HL-60/S4 treated with phorbol 12-myristate 13-acetate at 8.2 ng/mL for 4 days and 3 days (cell line): Measurements from ENCODE around the gene CFAP73.
"Not testable (repeated sequence)": the region's sequence is repeated elsewhere in the genome, so short reads cannot be mapped to it uniquely, and the experiment has no call there.

ENCODE experiments used
- in situ Hi-C: fragments of 300-500 bp; cut with MboI; formaldehyde crosslinking; loops from 2 replicates; pipeline ENCODE4 v1.15.0; 2022; ENCODE audit warnings: low sequenced_read_pairs

CFAP73 gene

DNA sequence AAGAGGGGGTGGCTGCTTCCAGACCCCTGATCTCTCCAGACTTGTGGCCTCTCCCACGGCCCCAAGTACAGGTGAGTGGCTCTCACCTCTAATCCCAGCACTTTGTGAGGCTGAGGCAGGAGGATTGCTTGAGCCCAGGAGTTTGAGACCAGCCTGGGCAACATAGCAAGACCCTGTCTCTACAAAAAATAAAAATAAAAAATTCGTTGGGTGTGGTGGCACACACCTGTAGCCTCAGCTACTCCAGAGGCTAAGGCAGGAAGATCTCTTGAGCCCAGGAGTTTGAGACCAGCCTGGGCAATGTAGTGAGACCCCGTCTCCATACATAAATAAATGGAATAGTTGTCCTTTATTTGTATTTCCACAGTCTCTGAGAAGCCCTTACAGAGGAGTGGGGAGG, 7.8 kb upstream of the CFAP73 start:
- in situ Hi-C loops: not testable (repeated sequence)

DNA sequence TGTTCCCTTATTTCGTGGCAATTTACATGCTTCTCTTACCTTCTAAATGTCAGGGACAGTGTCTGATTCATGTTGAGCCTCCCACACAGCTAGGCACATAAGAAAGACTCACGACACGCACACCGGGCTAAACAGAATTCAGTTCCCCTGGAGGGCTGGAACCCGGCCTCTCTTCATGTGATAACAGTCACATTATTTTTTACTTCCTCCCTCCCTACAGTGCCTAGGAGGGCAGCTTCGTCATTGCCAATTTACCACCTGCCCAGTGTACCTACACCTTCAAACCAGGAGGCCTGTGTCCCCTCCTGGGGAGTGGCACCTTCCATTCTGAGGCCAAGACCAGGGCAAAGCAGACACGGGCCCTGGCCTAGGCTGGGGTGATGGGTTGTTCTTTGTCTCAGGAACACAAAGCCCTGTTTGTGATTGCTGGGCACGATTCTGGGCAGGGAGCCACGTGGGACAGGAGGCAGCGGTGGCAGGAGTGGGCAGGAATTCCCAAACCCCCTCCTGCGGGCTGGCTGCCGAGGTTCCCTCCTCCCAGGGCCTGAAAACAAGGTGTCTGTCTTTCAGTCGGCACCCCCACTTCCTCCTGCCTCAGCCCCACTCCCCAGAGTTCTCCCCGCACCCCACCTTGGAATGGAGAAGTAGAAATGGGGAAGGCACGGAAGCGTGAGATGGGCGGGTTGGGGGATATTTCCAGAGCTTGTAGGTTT, 7.2 kb upstream of the CFAP73 start:
- in situ Hi-C loops: no loop called here

DNA sequence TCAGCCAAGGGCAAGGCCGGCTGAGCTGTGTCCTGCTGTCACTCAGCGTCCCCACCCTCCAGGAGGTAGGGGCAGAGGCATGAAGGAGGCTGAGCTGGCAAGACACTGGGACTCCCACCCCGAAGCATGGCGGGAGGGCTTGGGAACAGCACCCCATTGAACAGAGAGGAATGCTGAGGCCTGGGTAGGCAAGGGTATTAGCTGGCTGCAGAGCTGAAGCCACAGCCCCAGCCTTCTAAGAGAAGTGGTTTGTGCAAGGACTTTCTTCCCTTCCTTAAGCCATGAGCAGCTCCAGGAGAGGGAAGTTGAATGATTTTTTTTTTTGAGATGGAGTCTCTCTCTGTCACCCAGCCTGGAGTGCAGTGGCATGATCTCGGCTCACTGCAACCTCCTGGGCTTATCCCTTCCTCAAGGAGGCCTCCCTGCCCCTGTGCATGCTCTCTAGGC, 6.6 kb upstream of the CFAP73 start:
- in situ Hi-C loops: no loop called here

DNA sequence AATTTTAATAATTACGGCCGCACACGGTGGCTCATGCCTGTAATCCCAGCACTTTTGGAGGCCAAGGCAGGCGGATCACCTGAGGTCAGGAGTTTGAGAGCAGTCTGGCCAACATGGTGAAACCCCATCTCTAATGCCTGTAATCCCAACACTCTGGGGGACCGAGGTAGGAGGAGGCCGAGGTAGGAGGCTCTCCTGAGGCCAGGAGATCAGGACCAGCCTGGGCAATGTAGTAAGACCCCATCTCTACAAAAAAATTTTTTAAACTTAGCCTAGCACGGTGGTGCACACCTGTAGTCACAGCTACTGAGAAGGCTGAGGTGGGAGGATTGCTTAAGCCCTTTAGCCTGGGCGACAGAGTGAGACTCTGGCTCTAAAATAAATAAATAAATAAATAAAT, 5.6 kb upstream of the CFAP73 start:
- in situ Hi-C loops: no loop called here

DNA sequence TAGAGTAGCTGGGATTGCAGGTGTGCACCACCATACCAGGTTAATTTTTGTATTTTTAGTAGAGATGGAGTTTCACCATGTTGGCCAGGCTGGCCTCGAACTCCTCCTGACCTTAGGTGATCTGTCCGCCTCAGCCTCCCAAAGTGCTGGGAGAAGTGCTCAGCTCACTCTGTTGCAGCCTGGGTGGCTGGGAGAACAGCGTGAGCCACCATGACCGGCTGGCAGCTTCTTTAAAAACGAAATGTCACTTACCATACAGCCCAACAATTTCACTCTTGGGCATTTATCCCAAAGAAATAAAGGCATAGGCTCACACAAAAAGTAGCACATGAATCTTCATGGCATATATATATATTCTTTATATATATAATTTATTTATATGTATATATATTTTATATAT, 4.7 kb upstream of the CFAP73 start:
- in situ Hi-C loops: no loop called here

DNA sequence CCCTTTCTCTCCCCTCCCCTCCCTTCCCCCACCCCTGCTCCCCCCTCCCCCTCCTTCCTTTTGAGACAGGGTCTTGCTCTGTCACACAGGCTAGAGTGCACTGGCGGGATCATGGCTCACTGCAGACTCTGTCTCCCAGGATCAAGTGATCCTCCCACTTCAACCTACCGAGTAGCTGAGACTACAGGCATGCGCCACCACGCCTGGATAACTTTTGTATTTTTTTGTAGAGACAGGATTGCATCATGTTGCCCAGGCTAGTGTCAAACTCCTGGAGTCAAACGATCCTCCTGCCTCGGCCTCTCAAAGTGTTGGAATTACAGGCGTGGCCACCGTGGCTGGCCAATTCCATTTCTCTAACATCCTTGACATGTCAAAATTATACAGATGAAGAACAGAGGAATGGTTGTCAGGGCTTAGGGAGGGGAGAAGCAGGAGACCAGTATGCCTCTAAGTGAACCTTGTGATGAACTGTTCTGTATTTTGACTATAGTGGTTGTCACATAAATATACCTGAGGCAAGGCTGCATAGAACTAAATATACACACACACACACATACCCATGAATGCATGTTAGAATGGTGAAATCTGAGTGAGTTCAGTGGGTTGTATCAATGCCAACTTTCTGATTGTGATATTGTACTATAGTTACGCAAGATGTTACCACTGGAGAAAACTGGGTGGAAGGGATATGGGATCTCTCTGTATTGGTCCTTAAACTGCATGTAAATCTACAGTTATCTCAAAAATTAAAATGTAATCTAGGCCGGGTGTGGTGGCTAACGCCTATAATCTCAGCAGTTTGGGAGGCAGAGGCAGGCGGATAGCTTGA, 3.6 kb upstream of the CFAP73 start:
- in situ Hi-C loops: no loop called here

DNA sequence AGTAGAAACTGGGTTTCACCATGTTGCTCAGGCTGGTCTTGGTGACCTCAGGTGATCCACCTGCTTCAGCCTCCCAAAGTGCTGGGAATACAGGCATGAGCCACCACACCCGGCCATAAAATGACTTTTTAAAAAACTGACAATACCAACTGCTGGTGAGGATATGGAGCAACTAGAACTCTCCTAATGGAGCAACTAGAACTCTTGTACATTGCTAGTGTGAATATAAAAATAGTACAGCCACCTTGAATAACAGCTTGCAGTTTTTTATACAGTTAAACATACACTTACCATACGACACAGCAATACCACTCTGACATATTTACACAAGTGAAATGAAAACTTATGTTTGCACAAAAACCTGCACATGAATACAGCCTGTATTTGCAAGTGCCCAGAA, 2.5 kb upstream of the CFAP73 start:
- in situ Hi-C loops: no loop called here

DNA sequence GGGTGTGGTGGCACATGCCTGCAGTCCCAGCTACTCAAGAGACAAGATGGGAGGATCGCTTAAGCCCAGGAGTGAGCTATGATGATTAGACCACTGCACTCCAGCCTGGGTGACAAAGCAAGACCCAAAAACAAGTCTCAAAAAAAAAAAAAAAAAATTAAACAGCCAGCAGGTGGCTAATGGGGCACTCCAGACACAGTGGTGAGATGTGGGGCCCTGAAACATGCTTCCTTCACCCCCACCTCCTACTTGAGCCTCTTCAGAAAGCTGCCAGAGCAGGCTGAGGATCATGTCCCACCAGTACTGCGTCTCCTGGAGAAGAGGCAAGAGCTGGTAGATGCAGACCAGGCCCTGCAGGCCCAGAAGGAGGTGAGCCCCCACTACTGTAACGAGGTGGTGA, 2.1 kb downstream of the CFAP73 start:
- in situ Hi-C loops: no loop called here

DNA sequence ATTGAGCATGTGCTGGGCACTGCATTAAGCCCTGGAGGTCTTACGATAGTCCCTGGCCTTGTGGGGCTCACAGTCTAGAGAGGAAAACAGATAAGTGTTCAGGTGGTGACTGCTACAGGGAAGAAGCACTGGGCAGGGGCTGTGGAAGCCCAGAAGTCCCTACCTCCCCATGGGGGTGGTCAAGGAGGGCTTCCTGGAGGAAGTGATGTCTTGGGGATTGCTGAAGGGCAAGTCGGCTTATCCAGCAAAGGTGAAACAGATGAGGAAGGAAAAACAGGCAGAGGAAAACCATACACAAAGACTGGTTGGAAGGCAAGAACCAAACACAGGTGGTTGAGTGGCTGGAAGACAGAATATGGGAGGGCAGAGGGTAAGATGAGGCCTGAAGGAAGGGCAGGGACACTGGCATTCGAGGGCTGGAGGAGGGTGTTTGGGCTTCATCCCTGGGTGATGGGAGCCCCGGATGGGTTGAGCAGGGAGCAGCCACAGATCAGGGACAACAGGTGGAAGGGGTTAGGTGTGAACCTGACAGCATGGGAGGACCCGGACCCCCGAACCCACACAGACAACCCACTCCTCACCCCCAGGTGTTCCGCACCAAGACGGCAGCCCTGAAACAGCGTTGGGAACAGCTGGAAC, 2.8 kb downstream of the CFAP73 start:
- in situ Hi-C loops: no loop called here

DNA sequence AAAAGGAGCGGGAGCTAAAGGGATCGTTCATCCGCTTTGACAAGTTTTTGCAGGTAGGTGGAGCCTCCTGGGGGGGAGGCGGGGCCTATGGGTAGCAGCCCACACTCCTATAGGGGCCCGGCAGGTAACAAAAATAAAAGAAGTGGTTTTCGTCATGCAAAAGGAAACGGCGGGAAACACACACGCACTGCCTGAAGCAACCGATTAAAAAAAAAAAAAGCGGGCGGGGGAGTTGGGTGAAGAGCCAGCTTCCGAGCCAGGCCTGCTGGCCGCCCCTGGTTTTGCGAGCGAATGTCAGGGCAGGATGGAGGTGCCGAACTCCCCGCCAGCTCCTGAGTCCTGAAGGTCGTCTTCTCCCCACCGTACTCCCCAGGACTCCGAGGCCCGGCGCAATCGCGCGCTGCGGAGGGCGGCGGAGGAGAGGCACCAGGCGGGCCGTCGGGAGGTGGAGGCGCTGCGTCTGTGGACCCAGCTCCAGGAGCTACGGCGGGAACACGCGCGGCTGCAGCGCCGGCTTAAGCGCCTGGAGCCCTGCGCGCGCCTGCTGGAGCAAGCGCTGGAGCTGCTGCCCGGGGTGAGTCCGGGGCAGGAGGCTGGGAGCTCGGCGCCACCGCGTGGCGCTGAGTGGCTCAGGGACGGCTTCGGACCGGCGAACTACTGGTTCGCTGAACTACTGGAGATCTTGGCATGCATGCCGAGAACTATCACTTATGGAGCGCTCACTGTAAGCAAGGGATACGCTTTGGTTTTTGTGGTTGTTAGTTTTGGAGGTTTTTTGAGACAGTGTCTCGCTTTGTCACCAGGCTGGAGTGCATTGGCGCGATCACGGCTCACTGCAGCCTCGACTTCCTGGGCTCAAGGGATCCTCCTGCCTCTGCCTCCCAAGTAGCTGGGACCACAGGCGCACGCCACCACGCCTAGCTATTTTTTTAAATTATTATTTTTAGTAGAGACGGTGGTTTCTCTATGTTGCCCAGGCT, 3.6 kb downstream of the CFAP73 start:
- in situ Hi-C loops: no loop called here

DNA sequence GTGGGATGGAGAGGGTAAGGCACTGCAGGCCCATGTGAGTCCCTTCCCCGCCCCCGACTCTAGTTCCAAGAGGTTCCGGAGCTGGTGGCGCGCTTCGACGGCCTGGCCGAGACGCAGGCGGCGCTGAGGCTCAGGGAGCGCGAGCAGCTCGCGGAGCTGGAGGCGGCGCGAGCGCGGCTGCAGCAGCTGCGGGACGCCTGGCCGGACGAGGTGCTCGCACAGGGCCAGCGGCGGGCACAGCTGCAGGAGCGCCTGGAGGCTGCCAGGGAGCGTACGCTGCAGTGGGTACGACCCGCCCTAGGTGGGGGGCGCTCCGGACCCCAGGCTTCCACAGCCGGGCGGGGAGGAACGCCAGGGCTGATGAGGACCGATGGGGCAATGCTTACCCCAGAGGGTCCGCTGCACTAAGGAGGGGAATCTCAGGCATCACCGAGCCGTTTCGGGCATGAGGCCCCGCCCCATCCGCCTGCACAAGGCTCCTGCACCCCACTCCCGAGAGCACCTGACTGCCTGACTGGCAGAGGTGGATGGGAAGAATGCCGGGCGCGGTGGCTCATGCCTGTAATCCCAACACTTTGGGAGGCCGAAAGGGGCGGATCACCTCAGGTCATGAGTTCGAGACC, 4.9 kb downstream of the CFAP73 start:
- in situ Hi-C loops: no loop called here

DNA sequence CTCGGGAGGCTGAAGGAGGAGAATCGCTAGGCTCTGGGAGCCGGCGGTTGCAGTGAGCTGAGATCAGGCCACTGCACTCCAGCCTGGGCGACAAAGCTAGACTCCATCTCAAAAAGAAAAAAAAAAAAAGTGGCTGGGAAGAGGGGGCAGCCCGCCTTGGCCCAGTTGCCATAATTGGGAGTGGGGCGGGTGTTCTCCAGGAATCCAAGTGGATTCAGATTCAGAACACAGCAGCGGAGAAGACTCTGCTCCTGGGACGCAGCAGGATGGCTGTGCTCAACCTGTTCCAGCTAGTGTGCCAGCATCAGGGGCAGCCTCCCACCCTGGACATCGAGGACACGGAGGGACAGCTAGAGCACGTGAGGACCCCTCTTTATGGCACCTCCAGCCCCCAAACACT, 5.5 kb downstream of the CFAP73 start:
- in situ Hi-C loops: no loop called here

DNA sequence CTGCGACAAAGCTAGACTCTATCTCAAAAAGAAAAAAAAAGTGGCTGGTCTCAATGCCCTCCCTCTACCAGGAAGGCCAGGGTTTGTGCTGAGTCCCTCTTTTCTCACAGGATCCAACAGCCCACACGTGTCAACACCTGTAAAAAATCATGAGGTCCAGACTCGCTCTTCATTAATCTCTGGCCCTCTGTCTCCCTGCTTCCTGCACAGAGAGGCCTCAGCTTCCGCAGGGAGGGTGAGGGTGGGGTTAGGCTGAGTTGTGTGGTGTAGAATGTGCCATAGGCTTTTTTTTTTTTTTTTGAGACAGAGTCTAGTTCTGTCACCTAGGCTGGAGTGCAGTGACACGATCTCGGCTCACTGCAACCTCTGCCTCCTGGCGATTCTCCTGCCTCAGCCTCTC, 6.1 kb downstream of the CFAP73 start:
- in situ Hi-C loops: no loop called here

DNA sequence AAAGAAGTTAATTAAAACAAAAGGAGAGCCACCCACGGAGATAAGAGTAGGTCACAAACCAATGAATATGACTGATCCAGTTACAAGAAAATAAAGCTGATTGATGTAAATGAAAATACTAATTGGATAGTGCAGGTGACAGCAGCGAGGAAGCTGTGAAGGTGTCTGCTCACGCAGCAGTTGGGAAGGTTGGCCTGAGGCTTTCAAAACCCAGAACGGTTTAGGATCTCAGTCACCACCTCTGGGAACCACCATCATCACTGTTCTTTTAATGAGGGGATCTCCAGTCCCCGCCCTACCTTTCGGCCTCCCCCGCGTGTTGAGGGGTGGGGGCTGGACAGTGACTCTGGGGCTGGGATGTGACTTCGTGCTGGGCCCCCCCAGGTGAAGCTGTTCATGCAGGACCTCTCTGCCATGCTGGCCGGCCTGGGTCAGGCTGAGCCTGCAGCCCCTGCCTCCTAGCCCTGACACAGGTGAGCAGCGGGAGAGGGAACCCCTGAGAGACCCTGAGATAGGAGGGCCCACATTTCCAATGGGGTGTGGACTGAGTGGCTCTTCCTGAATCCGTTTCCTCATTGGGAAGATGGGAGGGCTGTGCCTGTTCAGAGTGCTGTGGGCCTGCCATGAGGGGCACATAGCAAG, 7.8 kb downstream of the CFAP73 start:
- in situ Hi-C loops: no loop called here

DNA sequence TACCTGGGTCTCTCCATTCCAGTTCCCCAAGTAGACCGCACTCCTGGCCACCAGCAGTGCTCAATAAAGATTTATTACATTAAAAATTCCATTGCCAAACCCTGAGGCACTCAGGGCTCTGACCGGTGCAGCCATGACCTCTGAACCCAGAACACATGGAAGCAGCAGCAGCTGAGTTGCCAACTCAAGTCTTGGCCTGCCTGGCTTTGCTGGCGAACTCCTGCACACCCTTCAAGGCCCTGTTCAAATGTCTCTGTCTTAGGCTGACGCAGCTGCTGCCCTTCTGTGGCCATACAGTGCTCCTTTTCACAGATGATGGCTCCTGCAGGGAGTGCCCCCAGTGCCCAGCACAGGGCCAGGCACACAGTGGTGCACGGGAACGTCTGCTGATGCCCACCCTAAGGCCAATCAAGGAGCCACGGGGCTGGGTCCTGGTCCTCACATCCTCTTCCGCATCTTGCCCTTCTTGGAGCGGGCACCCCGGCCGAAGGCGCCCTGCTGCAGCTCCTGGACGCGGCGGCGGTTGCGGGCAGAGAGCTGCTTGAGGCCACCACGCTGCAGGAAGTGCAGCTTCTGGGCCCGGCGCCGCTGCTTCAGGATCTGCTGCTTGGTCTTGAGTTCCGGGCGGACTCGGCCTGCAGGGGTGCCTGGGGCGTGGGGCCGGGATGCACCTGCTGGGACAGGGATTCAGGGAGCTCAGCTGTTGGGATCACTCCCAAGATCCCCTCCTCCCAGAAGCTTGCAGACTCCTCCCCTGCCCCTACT, 9.1 kb downstream of the CFAP73 start:
- in situ Hi-C loops: no loop called here

DNA sequence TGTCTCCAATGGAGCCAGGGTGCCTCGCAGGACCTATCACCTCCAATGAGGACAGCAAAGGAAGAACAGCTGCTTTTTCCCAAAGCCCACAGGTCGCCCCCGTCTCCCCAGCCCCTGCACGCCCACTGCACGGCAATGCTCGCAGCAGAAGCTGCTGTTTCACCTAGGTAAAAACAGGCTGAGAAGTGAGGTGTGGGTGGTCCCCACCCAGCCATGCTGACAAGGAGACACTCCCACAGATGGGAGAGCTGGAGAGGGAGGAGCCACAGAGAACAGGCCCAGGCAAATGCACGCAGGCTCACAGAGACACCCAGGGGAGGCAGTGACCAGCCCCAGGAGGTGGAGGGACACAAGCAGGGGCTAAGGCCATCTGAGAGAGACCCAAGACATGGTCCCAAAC, 10.4 kb downstream of the CFAP73 start:
- in situ Hi-C loops: no loop called here

DNA sequence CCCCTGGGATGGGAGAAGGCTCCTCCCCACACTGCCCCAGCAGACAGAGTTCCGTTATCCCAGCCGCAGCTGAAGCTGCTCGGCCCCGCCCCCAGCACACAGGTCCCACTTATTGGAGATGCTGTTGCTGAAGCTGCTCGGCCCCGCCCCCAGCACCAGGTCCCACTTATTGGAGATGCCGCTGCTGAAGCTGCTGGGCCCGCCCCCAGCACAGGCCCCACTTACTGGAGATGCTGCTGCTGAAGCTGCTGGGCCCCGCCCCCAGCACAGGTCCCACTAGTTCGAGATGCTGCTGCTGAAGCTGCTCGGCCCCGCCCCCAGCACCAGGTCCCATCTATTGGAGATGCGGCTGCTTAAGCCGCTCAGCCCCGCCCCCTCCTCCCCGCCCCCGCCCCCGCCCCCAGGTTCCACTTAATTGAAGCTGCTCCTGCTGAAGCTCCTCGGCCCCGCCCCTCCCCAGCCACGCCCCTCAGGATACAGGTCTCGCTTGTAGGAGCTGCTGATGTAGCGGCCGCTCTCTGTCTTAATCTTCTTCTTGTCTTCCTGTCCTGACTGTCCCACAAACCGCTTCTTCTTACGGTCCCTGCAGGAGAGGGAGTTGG, 12.0 kb downstream of the CFAP73 start:
- in situ Hi-C loops: no loop called here

DNA sequence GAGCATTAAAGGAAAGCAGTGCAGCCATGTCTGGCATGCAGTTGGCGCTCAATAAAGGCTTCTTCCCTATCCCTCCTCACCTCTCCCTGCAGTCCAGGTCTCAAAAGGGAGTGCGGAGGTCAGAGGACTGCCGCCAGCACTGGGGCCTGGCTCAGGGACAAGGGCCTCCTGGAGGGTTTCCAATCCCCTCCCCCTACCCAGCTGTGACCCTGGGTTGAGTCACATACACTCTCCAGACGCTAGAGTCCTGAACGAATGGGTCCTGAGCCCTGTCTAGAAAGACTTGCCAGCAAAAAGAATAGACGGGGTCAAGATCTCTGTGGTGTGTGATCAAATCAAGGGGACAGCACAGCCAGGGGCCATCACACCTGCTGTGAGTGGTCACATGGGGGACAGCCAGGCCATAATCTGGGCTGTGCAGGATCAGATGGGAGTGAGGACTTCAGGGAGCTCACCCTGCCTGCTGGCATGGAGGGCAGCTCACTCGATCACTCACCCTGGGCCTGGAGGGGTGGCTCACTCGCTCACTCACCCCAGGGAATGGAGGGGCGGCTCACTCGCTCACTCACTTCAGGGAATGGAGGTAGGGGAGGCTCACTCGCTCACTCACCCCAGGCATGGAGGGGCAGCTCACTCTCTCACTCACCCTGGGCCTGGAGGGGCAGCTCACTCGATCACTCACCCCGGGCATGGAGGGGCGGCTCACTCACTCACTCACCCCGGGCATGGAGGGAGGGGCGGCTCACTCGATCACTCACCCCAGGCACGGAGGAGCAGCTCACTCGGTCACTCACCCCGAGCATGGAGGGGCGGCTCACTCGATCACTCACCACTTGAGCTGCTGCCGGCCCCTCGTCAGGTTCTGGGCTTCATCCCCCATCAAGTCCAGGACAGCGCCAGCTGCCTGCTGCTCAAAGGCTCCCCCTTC, 12.8 kb downstream of the CFAP73 start:
- in situ Hi-C loops: no loop called here
